Measurements from ENCODE around the gene ELMOD1. TPM values are rescaled to one million over a fixed set of nuclear protein-coding genes. Genes with fewer than 3 reads are reported as not detected.

ELMOD1 gene
- total RNA-seq, 4 donors from 2014 or later, result not detected

GRCh38 chr11:107623183-107623582 is 32.2 kb downstream of the ELMOD1 start:
- DNase-seq, result no peak
- H3K27ac ChIP-seq, result no peak overlapping the region
- intact Hi-C loops (cut with DNase I), result no loop called here
- H3K4me3 ChIP-seq (replicated peaks in 1 of 3), result no peak overlapping the region
- 77 to 85% methylated on average over 7 of the region's 7 CpGs for WGBS, 2 donors
- no peaks in the 10 kb centered on the region for H3K27me3 ChIP-seq
- no peaks in the 10 kb centered on the region for H3K4me1 ChIP-seq
- no peaks in the 10 kb centered on the region for H3K9me3 ChIP-seq
- TF ChIP-seq POLR2A (IDR thresholded peaks at IDR 0.05) (no peak), CTCF (IDR thresholded peaks at IDR 0.05) (no peak)
- H3K36me3 ChIP-seq, result no peaks in the 10 kb centered on the region

GRCh38 chr11:107624983-107625684 is 34.2 kb downstream of the ELMOD1 start:
- H3K27me3 ChIP-seq, result no peaks in the 10 kb centered on the region
- no peaks in the 10 kb centered on the region for H3K36me3 ChIP-seq
- WGBS, 2 donors, result 60 to 62% methylated on average over 10 of the region's 10 CpGs
- H3K4me1 ChIP-seq, result peaks cover 0 to 11% of the 10 kb centered on the region in 2 donors
- H3K9me3 ChIP-seq, result no peaks in the 10 kb centered on the region
- no peak overlapping the region for H3K27ac ChIP-seq
- no peak overlapping the region for H3K4me3 ChIP-seq (replicated peaks in 1 of 3)
- TF ChIP-seq POLR2A (IDR thresholded peaks at IDR 0.05) (no peak), CTCF (IDR thresholded peaks at IDR 0.05) (no peak)
- DNase-seq, result no peak
- intact Hi-C loops (cut with DNase I), result no loop called here

GRCh38 chr11:107625685-107625989 is 34.7 kb downstream of the ELMOD1 start:
- Histone ChIP-seq H3K4me1 (peaks cover 0 to 11% of the 10 kb centered on the region in 2 donors), H3K36me3 (no peaks in the 10 kb centered on the region), H3K9me3 (no peaks in the 10 kb centered on the region), H3K27ac (no peak overlapping the region), H3K27me3 (no peaks in the 10 kb centered on the region), H3K4me3 (replicated peaks in 1 of 3) (no peak overlapping the region)
- no peak for DNase-seq
- TF ChIP-seq POLR2A (IDR thresholded peaks at IDR 0.05) (no peak), CTCF (IDR thresholded peaks at IDR 0.05) (no peak)
- WGBS, 2 donors, result 41 to 45% methylated on average over 2 of the region's 2 CpGs
- intact Hi-C loops (cut with DNase I), result no loop called here

GRCh38 chr11:107631043-107631442 is 40.1 kb downstream of the ELMOD1 start:
- TF ChIP-seq CTCF (IDR thresholded peaks at IDR 0.05) (no peak), POLR2A (IDR thresholded peaks at IDR 0.05) (no peak)
- H3K9me3 ChIP-seq, result no peaks in the 10 kb centered on the region
- H3K27ac ChIP-seq, result no peak overlapping the region
- H3K4me1 ChIP-seq, result peaks cover 0 to 11% of the 10 kb centered on the region in 2 donors
- H3K4me3 ChIP-seq (replicated peaks in 1 of 3), result no peak overlapping the region
- intact Hi-C loops (cut with DNase I), result no loop called here
- H3K27me3 ChIP-seq, result no peaks in the 10 kb centered on the region
- no peaks in the 10 kb centered on the region for H3K36me3 ChIP-seq
- DNase-seq, result no peak
- WGBS, 2 donors, result 75 to 82% methylated on average over 2 of the region's 2 CpGs

- no peaks in the 10 kb centered on the region for H3K9me3 ChIP-seq
- intact Hi-C loops (cut with DNase I), result no loop called here
- H3K27ac ChIP-seq, result no peak overlapping the region
- no peak for DNase-seq
- H3K27me3 ChIP-seq, result no peaks in the 10 kb centered on the region
- 90 to 92% methylated on average over 2 of the region's 2 CpGs for WGBS, 2 donors
- TF ChIP-seq POLR2A (IDR thresholded peaks at IDR 0.05) (no peak), CTCF (IDR thresholded peaks at IDR 0.05) (no peak)
- peaks cover 0 to 11% of the 10 kb centered on the region in 2 donors for H3K4me1 ChIP-seq
- H3K36me3 ChIP-seq, result no peaks in the 10 kb centered on the region
- H3K4me3 ChIP-seq (replicated peaks in 1 of 3), result no peak overlapping the region
Observed at GRCh38 chr11:107631931-107632330, 41.0 kb downstream of the ELMOD1 start.

All from thyroid gland (tissue), 4 donors.